Stomach smooth muscle (tissue), 2 donors: Measurements from ENCODE around the gene SV2C.
"Not testable (repeated sequence)": the region's sequence is repeated elsewhere in the genome, so short reads cannot be mapped to it uniquely, and the experiment has no call there.

Experiments
- H3K27ac ChIP-seq: one replicate; pipeline ENCODE4 v1.7.0; 2013; ENCODE audit warnings: mild to moderate bottlenecking, low read length, inconsistent platforms
- H3K27me3 ChIP-seq, 2 donors: one replicate each; pipeline ENCODE4 v1.7.0; 2013; ENCODE audit warnings: low read length in 2 of 2; ENCODE audit not compliant: insufficient read depth in 2 of 2, control insufficient read depth in 1 of 2
- H3K36me3 ChIP-seq, 2 donors: one replicate each; pipeline ENCODE4 v1.7.0; 2013; ENCODE audit warnings: low read length in 2 of 2; ENCODE audit not compliant: control insufficient read depth in 2 of 2, insufficient read depth in 2 of 2
- H3K4me1 ChIP-seq: one replicate; pipeline ENCODE4 v1.7.0; 2013; ENCODE audit warnings: low read length; ENCODE audit not compliant: control insufficient read depth, insufficient read depth
- H3K4me3 ChIP-seq, 2 donors: one replicate each; pipeline ENCODE4 v1.7.0; 2013; ENCODE audit warnings: low read length in 2 of 2
- H3K9ac ChIP-seq, 2 donors: one replicate each; pipeline ENCODE4 v1.7.0; 2013; ENCODE audit warnings: low read length in 2 of 2, mild to moderate bottlenecking in 1 of 2
- H3K9me3 ChIP-seq, 2 donors: one replicate each; pipeline ENCODE4 v1.7.0; 2013; ENCODE audit warnings: low read length in 2 of 2; ENCODE audit not compliant: control insufficient read depth in 2 of 2
- donor health status: healthy.
- donor health status: Pancreatic carcinoma.

Gene SV2C

DNA sequence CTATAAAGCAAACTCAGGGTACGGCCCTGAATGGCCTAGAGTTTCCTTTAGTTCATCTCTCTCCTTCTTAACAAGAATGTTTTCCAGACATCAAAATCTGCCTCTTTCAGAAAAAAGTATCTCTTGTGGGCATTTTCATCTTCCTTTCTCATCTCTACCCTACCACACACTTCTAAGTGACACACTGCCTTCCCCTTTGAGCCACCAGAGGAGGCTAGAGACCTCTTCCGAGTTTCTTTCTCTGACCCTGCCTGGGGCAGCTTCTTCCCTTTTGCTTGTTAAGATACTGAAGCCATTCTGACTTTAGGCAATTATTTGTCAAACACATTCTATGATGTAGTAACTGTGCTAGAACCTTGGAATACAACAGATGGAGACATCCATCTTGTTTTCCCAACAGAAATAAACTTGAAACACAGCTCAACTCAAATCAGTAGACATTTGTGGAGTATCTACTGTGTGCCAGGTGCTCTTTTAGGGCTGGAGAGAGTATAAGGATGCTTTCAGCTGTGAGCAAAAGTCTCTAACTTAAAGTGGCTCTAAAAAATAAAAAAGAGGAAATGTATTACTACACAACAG, 8.6 kb upstream of the SV2C start:
- Histone ChIP-seq H3K9me3 (peaks cover 3 to 8% of the 10 kb centered on the region in 2 donors), H3K36me3 (no peaks in the 10 kb centered on the region), H3K9ac (no peak overlapping the region)

GRCh38 chr5:76081811-76082771, 1.1 kb upstream of the SV2C start:
- H3K9ac ChIP-seq: no peak overlapping the region
- H3K4me1 ChIP-seq: peaks cover 9% of the 10 kb centered on the region
- peaks cover 0 to 3% of the 10 kb centered on the region in 2 donors for H3K9me3 ChIP-seq
- no peaks in the 10 kb centered on the region for H3K36me3 ChIP-seq
- peaks cover 12 to 33% of the 10 kb centered on the region in 2 donors for H3K27me3 ChIP-seq
- H3K4me3 ChIP-seq: no peak overlapping the region
- H3K27ac ChIP-seq: no peak overlapping the region

More for the DNA sequence above, 8.6 kb upstream of the SV2C start:
- no peak overlapping the region for H3K27ac ChIP-seq
- no peaks in the 10 kb centered on the region for H3K4me1 ChIP-seq
- peaks cover 0 to 4% of the 10 kb centered on the region in 2 donors for H3K27me3 ChIP-seq
- H3K4me3 ChIP-seq: no peak overlapping the region

GRCh38 chr5:76083555-76084495, 642 bp downstream of the SV2C start:
- peaks cover 9% of the 10 kb centered on the region for H3K4me1 ChIP-seq
- no peaks in the 10 kb centered on the region for H3K36me3 ChIP-seq
- no peaks in the 10 kb centered on the region for H3K9me3 ChIP-seq
- H3K27me3 ChIP-seq: peaks cover 15 to 36% of the 10 kb centered on the region in 2 donors
- peak overlapping the region in 1 of 2 donors; percentile 44 for H3K4me3 ChIP-seq
- H3K9ac ChIP-seq: no peak overlapping the region
- no peak overlapping the region for H3K27ac ChIP-seq

DNA sequence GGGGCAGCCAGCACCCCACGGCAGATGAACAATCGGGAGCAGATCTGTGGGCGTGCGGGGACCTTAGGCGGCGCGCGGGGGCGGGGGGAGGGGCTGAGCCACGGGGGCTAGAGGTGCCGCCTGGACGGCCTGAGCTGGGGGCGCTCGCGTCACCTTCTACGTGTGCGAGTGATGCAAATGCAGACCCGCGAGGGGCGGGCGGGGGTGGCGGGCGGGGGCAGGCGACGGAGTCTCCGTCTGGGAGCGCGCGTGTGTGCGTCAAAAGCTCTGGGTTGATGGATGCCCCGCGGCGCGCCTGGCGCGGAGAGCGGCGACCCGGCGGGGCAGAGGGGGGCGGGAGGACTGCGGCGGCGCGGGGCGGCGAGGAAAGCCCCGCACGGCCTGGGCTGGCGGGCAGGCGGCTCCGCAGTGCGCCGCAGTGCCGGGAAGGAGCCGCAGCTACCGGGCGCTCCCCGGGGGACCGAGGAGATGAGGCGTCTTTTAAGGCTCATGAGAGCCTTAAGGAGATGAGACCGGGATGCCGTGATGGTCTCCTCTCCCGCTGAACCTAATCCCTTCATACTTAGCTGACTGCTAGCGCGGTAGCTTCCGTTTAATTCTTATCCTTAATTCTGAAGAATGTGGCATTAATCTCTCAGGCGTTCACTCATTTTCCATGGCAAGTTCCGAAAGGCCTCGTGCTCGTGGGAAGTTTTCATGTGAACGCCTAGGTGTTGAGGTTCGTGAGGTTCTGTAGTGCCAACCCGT, 1.5 kb downstream of the SV2C start:
- Histone ChIP-seq H3K4me1 (peaks cover 9% of the 10 kb centered on the region), H3K4me3 (peak overlapping the region in 1 of 2 donors; percentile 40), H3K36me3 (no peaks in the 10 kb centered on the region), H3K9me3 (no peaks in the 10 kb centered on the region), H3K9ac (no peak overlapping the region), H3K27ac (no peak overlapping the region), H3K27me3 (peaks cover 15 to 36% of the 10 kb centered on the region in 2 donors)

- Histone ChIP-seq H3K27me3 (peaks cover 15 to 36% of the 10 kb centered on the region in 2 donors), H3K36me3 (no peaks in the 10 kb centered on the region), H3K9me3 (no peaks in the 10 kb centered on the region), H3K4me3 (no peak overlapping the region), H3K9ac (no peak overlapping the region), H3K4me1 (peaks cover 9% of the 10 kb centered on the region), H3K27ac (no peak overlapping the region)
These were observed 2.0 kb downstream of the SV2C start for GRCh38 chr5:76085243-76085579.

DNA sequence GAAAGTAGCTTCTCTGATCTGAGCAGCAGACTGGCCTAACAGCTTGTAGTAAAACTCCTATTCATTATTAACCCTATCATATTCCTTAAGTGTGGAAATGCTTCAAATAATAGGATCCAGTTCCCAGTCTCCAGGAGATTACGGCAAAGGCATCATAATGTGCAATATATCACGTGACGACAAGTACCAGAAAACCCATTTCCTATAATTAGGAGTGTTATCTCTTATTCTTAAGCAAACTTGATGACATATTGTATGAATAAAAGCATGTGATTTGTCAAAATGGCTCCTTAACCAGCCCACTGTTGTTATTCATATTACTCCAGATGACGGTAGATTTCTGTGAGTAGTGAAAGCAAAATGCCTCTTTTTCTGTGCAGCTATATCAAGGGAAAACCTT, 2.9 kb downstream of the SV2C start:
- H3K27me3 ChIP-seq: peaks cover 15 to 36% of the 10 kb centered on the region in 2 donors
- peaks cover 9% of the 10 kb centered on the region for H3K4me1 ChIP-seq
- H3K27ac ChIP-seq: no peak overlapping the region
- no peak overlapping the region for H3K9ac ChIP-seq
- H3K36me3 ChIP-seq: no peaks in the 10 kb centered on the region
- H3K9me3 ChIP-seq: no peaks in the 10 kb centered on the region
- H3K4me3 ChIP-seq: no peak overlapping the region

- not testable (repeated sequence) for H3K27ac ChIP-seq, H3K9ac ChIP-seq, H3K9me3 ChIP-seq, H3K4me1 ChIP-seq, H3K36me3 ChIP-seq, H3K4me3 ChIP-seq
- peaks cover 8 to 17% of the 10 kb centered on the region in 2 donors for H3K27me3 ChIP-seq
These were observed 6.0 kb downstream of the SV2C start for GRCh38 chr5:76089156-76089555.

DNA sequence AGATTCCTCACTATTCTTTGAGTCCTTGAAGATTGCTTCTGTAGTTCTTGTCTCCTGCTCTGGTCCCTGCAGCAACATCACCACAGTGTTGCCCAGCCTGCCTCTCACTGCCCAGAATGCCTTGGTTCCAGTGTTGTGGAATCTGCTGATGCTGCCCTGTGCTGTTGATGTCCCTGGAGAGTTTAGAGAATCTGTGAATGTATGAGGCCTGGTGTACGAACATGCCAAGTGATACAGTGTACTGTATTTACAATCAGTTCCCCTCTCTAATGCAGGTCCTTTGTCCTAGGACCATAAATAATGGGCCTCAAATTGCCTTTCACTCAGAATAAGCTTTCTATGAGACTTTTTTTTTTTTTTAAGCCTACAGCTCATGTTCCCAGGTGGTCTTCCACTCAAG, 8.2 kb downstream of the SV2C start:
- no peaks in the 10 kb centered on the region for H3K9me3 ChIP-seq

GRCh38 chr5:76099286-76099702, 16.1 kb downstream of the SV2C start:
- Histone ChIP-seq H3K9me3 (no peaks in the 10 kb centered on the region), H3K4me1 (no peaks in the 10 kb centered on the region), H3K36me3 (no peaks in the 10 kb centered on the region), H3K27me3 (no peaks in the 10 kb centered on the region), H3K27ac (no peak overlapping the region), H3K9ac (no peak overlapping the region), H3K4me3 (no peak overlapping the region)

More for the DNA sequence above, 8.2 kb downstream of the SV2C start:
- Histone ChIP-seq H3K27me3 (peaks cover 3% of the 10 kb centered on the region in 2 donors), H3K9ac (no peak overlapping the region), H3K4me1 (no peaks in the 10 kb centered on the region), H3K27ac (no peak overlapping the region), H3K4me3 (no peak overlapping the region), H3K36me3 (no peaks in the 10 kb centered on the region)

- Histone ChIP-seq H3K9me3 (no peaks in the 10 kb centered on the region), H3K9ac (no peak overlapping the region), H3K27me3 (no peaks in the 10 kb centered on the region), H3K4me3 (no peak overlapping the region), H3K27ac (no peak overlapping the region), H3K4me1 (no peaks in the 10 kb centered on the region), H3K36me3 (no peaks in the 10 kb centered on the region)
These were observed 16.6 kb downstream of the SV2C start for GRCh38 chr5:76099756-76100155.
